Measurements from ENCODE around the gene OTOP1. TPM values are rescaled to one million over a fixed set of nuclear protein-coding genes. Genes with fewer than 3 reads are reported as not detected.
"Not testable (repeated sequence)": the region's sequence is repeated elsewhere in the genome, so short reads cannot be mapped to it uniquely, and the experiment has no call there.

OTOP1 gene
- total RNA-seq, 1 donor from 2014 or later, result not detected

GRCh38 chr4:4167981-4168780 lies 58.5 kb downstream of the OTOP1 start:
- ATAC-seq (ENCODE audit: poor library complexity); DNase-seq; intact Hi-C loops (cut with DNase I): not testable (repeated sequence)

- ATAC-seq (ENCODE audit: poor library complexity); intact Hi-C loops (cut with DNase I); DNase-seq: not testable (repeated sequence)
Observed at GRCh38 chr4:4166986-4167385, 59.7 kb downstream of the OTOP1 start.

- intact Hi-C loops (cut with DNase I); DNase-seq; ATAC-seq (ENCODE audit: poor library complexity): not testable (repeated sequence)
Observed at GRCh38 chr4:4165701-4166392, 60.9 kb downstream of the OTOP1 start.

DNA sequence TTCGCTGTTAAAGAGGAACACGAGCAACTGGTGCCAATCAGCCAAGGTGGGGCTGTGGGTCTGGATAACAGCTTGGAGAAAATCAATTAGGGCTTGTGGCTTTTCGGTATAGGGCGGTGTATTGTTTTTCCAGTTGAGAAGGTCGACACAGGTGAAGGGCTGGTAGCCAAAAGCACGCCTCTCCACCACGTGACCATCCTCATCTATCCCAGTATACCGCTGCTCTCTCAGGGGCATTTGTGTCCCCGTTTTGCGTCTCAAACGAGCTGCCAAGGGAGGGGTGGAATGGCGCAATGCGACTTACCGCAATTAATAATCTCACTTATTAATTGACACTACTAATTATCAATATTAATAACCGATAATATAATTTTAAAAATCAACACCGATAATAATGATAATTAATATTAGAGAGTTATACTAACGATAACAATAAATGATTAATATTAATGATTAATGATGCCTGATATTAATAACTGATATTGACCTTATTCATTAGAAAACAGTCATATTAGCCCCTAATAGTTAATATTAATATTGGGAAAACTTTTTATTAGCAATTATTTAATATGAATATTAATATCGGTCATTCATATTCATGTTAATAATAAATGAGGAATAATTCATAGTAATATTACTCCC lies 62.1 kb downstream of the OTOP1 start:
- ATAC-seq (ENCODE audit: poor library complexity); intact Hi-C loops (cut with DNase I); DNase-seq: not testable (repeated sequence)

DNA sequence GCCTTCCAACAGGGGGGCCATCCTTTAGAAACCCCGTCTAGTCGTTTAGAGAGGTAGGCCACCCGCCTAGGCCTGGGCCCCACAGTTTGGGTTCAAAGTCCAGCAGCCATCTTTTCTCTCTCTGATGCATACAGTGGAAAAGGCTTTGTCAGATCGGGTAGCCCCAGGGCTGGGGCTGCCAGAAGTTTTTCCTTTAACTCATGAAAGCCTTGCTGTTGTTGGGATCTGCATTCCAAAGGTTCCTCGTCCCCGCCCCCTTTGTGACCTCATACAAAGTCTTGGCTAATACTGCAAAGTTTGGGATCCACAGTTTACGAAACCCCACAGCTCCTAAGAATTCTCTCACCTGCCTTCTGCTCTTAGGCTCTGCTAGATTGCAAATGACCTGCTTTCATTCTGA lies 64.5 kb downstream of the OTOP1 start:
- DNase-seq; intact Hi-C loops (cut with DNase I); ATAC-seq (ENCODE audit: poor library complexity): not testable (repeated sequence)

DNA sequence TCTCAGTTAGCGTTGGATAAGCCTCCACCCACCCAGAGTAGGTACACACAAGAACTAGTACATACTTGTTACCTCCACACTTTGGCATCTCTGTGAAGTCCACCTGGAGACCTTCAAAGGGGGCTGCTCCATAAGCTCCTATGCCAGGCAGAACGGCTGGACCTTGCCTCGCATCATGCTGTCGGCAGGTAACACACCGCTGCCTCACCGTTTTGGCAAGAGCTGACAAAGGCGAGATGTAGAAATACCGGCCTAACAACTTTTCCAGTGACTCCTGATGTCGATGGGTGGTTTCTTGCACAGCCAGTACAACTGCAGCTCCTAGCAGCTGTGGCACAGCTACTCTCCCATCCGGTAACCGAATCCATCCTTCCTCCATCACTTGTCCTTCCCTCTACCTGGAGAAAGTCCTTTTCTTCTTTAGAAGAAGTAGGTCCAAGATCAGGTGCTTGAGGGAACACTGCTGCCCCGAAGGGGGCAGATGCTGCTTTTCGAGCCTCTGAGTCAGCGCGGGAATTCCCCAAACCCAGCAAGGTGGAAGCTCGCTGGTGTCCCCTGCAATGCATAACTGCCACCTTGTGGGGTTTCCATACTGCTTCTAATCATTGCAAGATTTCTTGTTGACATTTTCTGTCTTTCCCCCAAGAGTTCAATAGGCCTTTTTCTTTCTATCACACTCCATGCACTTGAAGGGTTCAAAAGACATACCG lies 65.6 kb downstream of the OTOP1 start:
- DNase-seq; ATAC-seq (ENCODE audit: poor library complexity); intact Hi-C loops (cut with DNase I): not testable (repeated sequence)

GRCh38 chr4:4145622-4146021 lies 81.1 kb downstream of the OTOP1 start:
- DNase-seq; intact Hi-C loops (cut with DNase I); ATAC-seq (ENCODE audit: poor library complexity): not testable (repeated sequence)

DNA sequence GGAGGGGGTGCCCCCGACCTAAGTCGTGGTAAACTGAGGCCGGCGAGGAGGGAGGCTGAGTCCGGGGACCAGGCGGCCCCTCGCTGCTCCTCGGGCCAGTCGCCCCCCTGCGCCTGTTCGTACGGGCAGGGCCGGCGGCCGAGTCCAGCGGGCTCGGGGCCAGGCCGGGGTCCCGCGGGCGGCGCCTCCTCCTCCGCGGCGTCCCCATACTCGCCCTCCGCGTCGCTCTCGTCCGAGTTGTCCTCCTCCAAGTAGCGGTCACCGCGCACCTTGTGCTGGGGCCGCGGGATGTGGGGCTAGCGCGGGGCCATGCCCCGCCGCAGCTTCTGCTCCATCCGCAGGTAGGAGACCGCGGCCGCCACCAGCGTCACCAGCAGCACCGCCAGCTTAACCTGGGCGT lies 83.4 kb downstream of the OTOP1 start:
- DNase-seq; ATAC-seq (ENCODE audit: poor library complexity); intact Hi-C loops (cut with DNase I): not testable (repeated sequence)

GRCh38 chr4:4142679-4143078 lies 84.0 kb downstream of the OTOP1 start:
- intact Hi-C loops (cut with DNase I); ATAC-seq (ENCODE audit: poor library complexity); DNase-seq: not testable (repeated sequence)

GRCh38 chr4:4141186-4141585 lies 85.5 kb downstream of the OTOP1 start:
- ATAC-seq (ENCODE audit: poor library complexity); intact Hi-C loops (cut with DNase I); DNase-seq: not testable (repeated sequence)

Other genes starting within 250 kb of the OTOP1 start
- gene TMEM128, start 21.3 kb upstream of the OTOP1 start, total RNA-seq, result 7.7 TPM
- 8.6 TPM for gene LYAR, start 63.2 kb upstream of the OTOP1 start, total RNA-seq
- 4.1 TPM for gene ZBTB49, start 63.3 kb upstream of the OTOP1 start, total RNA-seq
- 6.8 TPM for gene NSG1, start 160.2 kb upstream of the OTOP1 start, total RNA-seq